ACHN (cell line): ENCODE data around the gene CPB1.

Source experiments
- DNase-seq: peaks from one replicate; pipeline ENCODE4 v3.0.0-alpha.2; 2015
- in situ Hi-C: cut with HindIII; loops from 2 replicates; pipeline ENCODE4 v1.10.0; 2017; ENCODE audit warnings: low sequenced_read_pairs, low pct_ligation_motif_present, low pct_unique_long_range_greater_than_20kb

CPB1 gene

GRCh38 chr3:148873270-148873927 lies 45.8 kb downstream of the CPB1 start:
- no peak for DNase-seq
- in situ Hi-C loops: no loop called here

- DNase-seq: no peak
- in situ Hi-C loops: no loop called here
These were observed 46.4 kb downstream of the CPB1 start for GRCh38 chr3:148873977-148874376.

- no peak for DNase-seq
- in situ Hi-C loops: no loop called here
These were observed 50.5 kb downstream of the CPB1 start for GRCh38 chr3:148878095-148878494.

DNA sequence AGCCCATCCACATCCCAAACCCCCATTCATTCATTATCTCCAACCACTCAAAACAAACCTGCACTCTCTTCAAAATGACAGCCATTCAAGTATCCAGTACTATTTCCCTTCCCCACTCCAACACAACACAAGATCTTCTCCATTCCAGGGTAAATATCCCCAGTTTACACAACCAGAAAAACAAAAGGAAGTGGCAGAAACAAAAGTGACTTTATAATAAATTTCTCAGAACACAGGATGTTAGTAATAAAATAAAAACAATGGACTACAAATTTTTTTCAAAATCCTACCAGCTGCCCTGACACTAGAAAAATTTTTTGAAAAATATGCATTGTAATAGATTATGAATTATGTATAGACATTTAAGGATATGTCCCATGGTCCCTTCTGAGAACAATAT lies 51.6 kb downstream of the CPB1 start:
- in situ Hi-C loops: no loop called here
- DNase-seq: no peak

DNA sequence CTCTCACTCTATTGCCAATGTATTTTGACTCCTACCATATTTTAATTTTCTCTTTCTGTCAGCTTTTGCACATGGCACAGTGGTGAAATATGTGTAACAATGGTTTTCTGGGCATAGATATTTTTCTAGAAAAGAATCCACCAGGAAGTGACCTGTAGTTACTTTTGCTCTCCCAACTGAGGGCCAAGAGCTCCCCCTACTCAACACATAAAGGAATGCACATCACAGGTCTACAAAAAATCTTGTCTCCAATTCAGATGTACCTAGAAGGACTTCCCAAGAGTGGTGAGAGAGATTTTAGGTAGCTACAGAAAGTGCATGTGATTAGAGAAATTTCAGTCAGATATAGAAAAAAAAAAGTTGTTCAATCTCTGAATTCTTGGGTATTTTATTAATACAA lies 53.1 kb downstream of the CPB1 start:
- peak; percentile 29 for DNase-seq
- in situ Hi-C loops: no loop called here

DNA sequence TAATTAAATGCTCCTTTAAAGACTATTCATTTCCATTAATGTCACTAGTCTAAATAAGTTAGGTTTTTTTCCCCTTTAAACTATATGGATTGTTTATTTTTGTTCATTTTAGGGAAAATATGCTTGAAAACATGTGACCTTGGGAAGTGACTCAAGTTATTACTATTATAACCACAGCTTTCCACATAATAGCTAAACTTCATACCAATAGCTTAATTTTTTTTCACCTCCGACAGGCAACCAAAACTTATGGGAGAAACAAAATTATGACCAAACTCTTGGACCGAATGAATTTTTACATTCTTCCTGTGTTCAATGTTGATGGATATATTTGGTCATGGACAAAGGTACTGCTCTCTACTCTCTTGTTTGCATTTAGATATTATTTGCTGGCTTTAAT lies 53.7 kb downstream of the CPB1 start:
- in situ Hi-C loops: no loop called here
- no peak for DNase-seq

GRCh38 chr3:148882288-148882687 lies 54.7 kb downstream of the CPB1 start:
- DNase-seq: no peak
- in situ Hi-C loops: no loop called here

DNA sequence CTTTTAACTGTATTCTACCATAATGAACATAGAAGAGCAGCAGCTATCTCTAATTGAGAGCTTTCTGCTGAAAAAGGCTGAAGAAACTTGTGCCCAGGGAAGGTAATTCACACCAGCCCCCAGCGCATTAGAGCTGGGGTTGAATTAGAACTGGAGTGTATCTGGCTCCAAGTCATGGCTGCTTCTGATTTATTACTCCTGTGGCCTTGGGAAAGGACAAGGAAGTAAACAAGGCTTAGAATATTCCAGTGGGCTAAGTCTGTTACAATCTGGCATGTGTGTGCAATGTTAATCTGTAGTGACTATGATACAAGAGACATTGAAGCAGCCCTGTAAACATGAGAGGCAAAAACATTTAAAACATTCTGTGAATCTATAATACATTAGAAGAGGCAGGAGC lies 55.6 kb downstream of the CPB1 start:
- no peak for DNase-seq
- in situ Hi-C loops: no loop called here

DNA sequence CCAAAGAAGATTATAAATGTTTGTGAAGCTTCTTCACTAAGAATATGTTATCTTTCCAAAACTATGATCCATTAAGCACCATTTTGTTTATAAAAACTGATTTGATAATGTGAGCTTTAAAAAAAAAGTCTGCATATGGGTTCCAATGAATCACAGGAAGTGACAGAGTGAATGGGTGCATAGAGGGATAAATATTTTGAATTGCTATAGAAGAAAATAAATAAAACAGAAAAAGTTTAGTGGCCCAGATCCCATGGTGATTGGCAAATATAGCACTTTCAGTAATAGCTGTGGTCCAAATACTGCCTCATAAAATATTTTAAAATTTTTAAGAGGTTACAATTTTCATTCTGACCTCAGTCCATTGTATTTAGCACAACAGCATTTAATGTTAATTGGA lies 56.6 kb downstream of the CPB1 start:
- in situ Hi-C loops: no loop called here
- no peak for DNase-seq

DNA sequence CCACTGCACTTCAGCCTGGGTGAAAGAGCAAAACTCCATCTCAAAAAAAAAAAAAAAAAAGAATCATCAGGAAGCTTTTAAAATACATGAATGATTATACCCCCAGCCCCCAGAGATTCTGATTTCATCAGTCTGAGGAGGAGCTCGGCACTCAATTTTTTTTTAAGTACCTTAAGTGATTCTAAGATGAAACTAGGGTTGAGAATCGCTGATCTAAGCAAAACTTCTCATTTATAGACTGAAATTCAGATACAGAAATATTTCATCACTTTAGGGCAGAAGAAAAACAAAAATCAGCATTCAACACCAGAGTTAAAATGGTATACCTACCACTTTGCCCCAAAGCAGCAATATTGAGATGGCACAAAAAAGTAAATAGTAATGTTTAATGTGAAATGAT lies 62.2 kb downstream of the CPB1 start:
- no peak for DNase-seq
- in situ Hi-C loops: no loop called here

DNA sequence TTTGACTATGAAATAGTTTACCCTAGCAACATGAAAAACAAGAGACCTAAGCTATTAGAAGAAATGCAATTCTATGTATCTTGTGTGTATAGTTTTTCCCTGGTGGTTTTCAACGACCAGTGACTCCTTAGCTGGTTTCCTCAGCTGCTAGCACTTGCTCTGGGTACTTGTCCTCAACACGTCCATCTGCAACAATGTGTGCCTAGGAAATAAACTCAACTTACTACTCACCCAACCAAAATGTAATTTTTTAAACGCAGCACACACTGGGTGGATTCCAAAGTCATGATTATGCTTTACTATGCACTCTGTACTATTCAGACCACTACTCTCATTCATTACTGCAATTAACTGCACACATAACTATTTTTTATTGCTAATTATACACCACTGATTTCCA lies 68.5 kb downstream of the CPB1 start:
- no peak for DNase-seq
- in situ Hi-C loops: no loop called here

GRCh38 chr3:148901987-148902791 lies 74.6 kb downstream of the CPB1 start:
- no peak for DNase-seq
- in situ Hi-C loops: no loop called here

GRCh38 chr3:148903022-148903442 lies 75.4 kb downstream of the CPB1 start:
- no peak for DNase-seq
- in situ Hi-C loops: no loop called here

DNA sequence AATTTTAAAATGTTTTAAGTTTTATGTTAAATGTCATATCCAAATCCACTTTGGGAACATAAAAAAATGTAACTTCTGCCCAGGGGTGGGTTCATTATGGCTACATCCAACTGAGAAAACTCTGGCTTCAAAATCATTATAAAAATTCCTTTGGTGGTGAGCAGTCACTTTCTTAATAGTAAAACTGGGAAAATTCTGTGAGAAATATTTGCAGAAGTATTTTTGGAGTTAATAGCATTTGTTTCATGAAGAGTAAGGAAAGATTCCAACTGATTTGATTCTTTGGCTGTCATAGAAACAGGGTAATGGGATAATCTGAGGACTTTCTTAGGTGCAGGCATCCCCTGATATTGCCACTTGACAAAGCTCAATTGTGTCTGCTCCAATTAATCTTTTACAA lies 76.3 kb downstream of the CPB1 start:
- in situ Hi-C loops: no loop called here
- no peak for DNase-seq

- in situ Hi-C loops: no loop called here
- no peak for DNase-seq
These were observed 79.1 kb downstream of the CPB1 start for GRCh38 chr3:148906667-148907066.
